HG03066 (cell line): ENCODE results near the gene IGF2BP2.
"Not testable (repeated sequence)": the region's sequence is repeated elsewhere in the genome, so short reads cannot be mapped to it uniquely, and the experiment has no call there.

Experiments used
- ATAC-seq: cut with Tn5 transposase; IDR thresholded peaks from one replicate; pipeline ENCODE4 v1.9.1; 2021; ENCODE audit warnings: low read depth; ENCODE audit not compliant: unreplicated experiment

IGF2BP2 gene

GRCh38 chr3:185685231-185686035, 139.4 kb downstream of the IGF2BP2 start:
- ATAC-seq = no peak

GRCh38 chr3:185680231-185680630, 144.6 kb downstream of the IGF2BP2 start:
- no peak for ATAC-seq

- no peak for ATAC-seq
Observed at GRCh38 chr3:185678027-185678426, 146.8 kb downstream of the IGF2BP2 start.

- no peak for ATAC-seq
Observed at GRCh38 chr3:185677146-185677829, 147.6 kb downstream of the IGF2BP2 start.

GRCh38 chr3:185667574-185667973, 157.3 kb downstream of the IGF2BP2 start:
- ATAC-seq = no peak

- no peak for ATAC-seq
Observed at GRCh38 chr3:185663929-185664328, 160.9 kb downstream of the IGF2BP2 start.

- no peak for ATAC-seq
Observed at GRCh38 chr3:185661772-185662171, 163.1 kb downstream of the IGF2BP2 start.

GRCh38 chr3:185661296-185661695, 163.5 kb downstream of the IGF2BP2 start:
- ATAC-seq = not testable (repeated sequence)

- peak; percentile 79 for ATAC-seq
Observed at GRCh38 chr3:185659942-185660921, 164.6 kb downstream of the IGF2BP2 start.

- no peak for ATAC-seq
Observed at GRCh38 chr3:185658943-185659342, 165.9 kb downstream of the IGF2BP2 start.

GRCh38 chr3:185658504-185658912, 166.3 kb downstream of the IGF2BP2 start:
- ATAC-seq = no peak

- no peak for ATAC-seq
Observed at GRCh38 chr3:185657691-185658503, 166.9 kb downstream of the IGF2BP2 start.

GRCh38 chr3:185657211-185657610, 167.6 kb downstream of the IGF2BP2 start:
- no peak for ATAC-seq

GRCh38 chr3:185656321-185656840, 168.5 kb downstream of the IGF2BP2 start:
- ATAC-seq = no peak

GRCh38 chr3:185655426-185656320, 169.2 kb downstream of the IGF2BP2 start:
- no peak for ATAC-seq

- no peak for ATAC-seq
Observed at GRCh38 chr3:185654758-185655145, 170.1 kb downstream of the IGF2BP2 start.

GRCh38 chr3:185653949-185654757, 170.7 kb downstream of the IGF2BP2 start:
- ATAC-seq = no peak

- no peak for ATAC-seq
Observed at GRCh38 chr3:185651971-185652370, 172.9 kb downstream of the IGF2BP2 start.
